SU-DHL-6 (cell line): Measurements from ENCODE around the gene IST1.

Source experiments
- CTCF ChIP-seq: fragments of 200-600 bp; sonication (generic); IDR thresholded peaks from one replicate; pipeline ENCODE4 v1.5.1; 2017; ENCODE audit warnings: antibody characterized with exemption, mild to moderate bottlenecking, low read length, moderate library complexity; ENCODE audit not compliant: insufficient read depth, poor library complexity, severe bottlenecking
- EZH2phosphoT487 ChIP-seq: fragments of 200-600 bp; sonication (generic), shearing (Covaris generic); conservative IDR thresholded peaks from 2 replicates; pipeline ENCODE4 v1.6.1; 2018; ENCODE audit warnings: mild to moderate bottlenecking, antibody characterized with exemption, low read length, moderate library complexity, mixed read lengths

GRCh38 chr16:71966932-71967331 lies 71.6 kb downstream of the IST1 start:
- TF ChIP-seq CTCF (no peak), EZH2phosphoT487 (no peak)
